KOPT-K1 (cell line): ENCODE results near the gene SLFN12L.
"Not testable (repeated sequence)": the region's sequence is repeated elsewhere in the genome, so short reads cannot be mapped to it uniquely, and the experiment has no call there.

Experiments
- H3K27ac ChIP-seq: fragments of 200-600 bp; sonication (generic); 2 replicates; pipeline ENCODE4 v1.5.1; 2016; ENCODE audit warnings: antibody characterized with exemption, mild to moderate bottlenecking, low read depth, low read length; ENCODE audit not compliant: poor library complexity, severe bottlenecking
- H3K36me3 ChIP-seq: fragments of 200-600 bp; sonication (generic); 2 replicates; pipeline ENCODE4 v1.5.1; 2017; ENCODE audit warnings: antibody characterized with exemption, mild to moderate bottlenecking, low read length, moderate library complexity; ENCODE audit not compliant: insufficient read depth
- H3K9me3 ChIP-seq: fragments of 200-600 bp; sonication (generic); 2 replicates; pipeline ENCODE4 v1.5.1; 2017; ENCODE audit warnings: antibody characterized with exemption, low read length, mild to moderate bottlenecking; ENCODE audit not compliant: insufficient read depth, poor library complexity, severe bottlenecking

SLFN12L gene

GRCh38 chr17:35529866-35530265 lies 7.6 kb downstream of the SLFN12L start:
- H3K9me3 ChIP-seq: peaks cover 27% of the 10 kb centered on the region

GRCh38 chr17:35529326-35529725 lies 8.2 kb downstream of the SLFN12L start:
- not testable (repeated sequence) for H3K36me3 ChIP-seq
- H3K9me3 ChIP-seq: peaks cover 27% of the 10 kb centered on the region

More at GRCh38 chr17:35529866-35530265, 7.6 kb downstream of the SLFN12L start:
- peaks cover 5% of the 10 kb centered on the region for H3K36me3 ChIP-seq
- no peak overlapping the region for H3K27ac ChIP-seq

GRCh38 chr17:35523296-35523695 lies 14.2 kb downstream of the SLFN12L start:
- Histone ChIP-seq H3K36me3 (peaks cover 50% of the 10 kb centered on the region), H3K9me3 (peaks cover 20% of the 10 kb centered on the region), H3K27ac (peak overlapping the region; percentile 3)

More at GRCh38 chr17:35529326-35529725, 8.2 kb downstream of the SLFN12L start:
- not testable (repeated sequence) for H3K27ac ChIP-seq

GRCh38 chr17:35521654-35522256 lies 15.7 kb downstream of the SLFN12L start:
- H3K27ac ChIP-seq: peak overlapping the region; percentile 66
- H3K36me3 ChIP-seq: peaks cover 52% of the 10 kb centered on the region
- peaks cover 13% of the 10 kb centered on the region for H3K9me3 ChIP-seq

GRCh38 chr17:35521150-35521549 lies 16.3 kb downstream of the SLFN12L start:
- Histone ChIP-seq H3K36me3 (peaks cover 52% of the 10 kb centered on the region), H3K27ac (peak overlapping the region; percentile 66), H3K9me3 (peaks cover 10% of the 10 kb centered on the region)

GRCh38 chr17:35519906-35520442 lies 17.5 kb downstream of the SLFN12L start:
- H3K9me3 ChIP-seq: peaks cover 8% of the 10 kb centered on the region
- no peak overlapping the region for H3K27ac ChIP-seq
- H3K36me3 ChIP-seq: peaks cover 61% of the 10 kb centered on the region

- no peak overlapping the region for H3K27ac ChIP-seq
- H3K9me3 ChIP-seq: peaks cover 8% of the 10 kb centered on the region
- peaks cover 67% of the 10 kb centered on the region for H3K36me3 ChIP-seq
Observed at GRCh38 chr17:35519439-35519838, 18.0 kb downstream of the SLFN12L start.

- not testable (repeated sequence) for H3K9me3 ChIP-seq, H3K27ac ChIP-seq
- H3K36me3 ChIP-seq: peaks cover 69% of the 10 kb centered on the region
Observed at GRCh38 chr17:35518431-35518830, 19.0 kb downstream of the SLFN12L start.

- H3K27ac ChIP-seq: no peak overlapping the region
- peaks cover 10% of the 10 kb centered on the region for H3K9me3 ChIP-seq
- H3K36me3 ChIP-seq: peaks cover 75% of the 10 kb centered on the region
Observed at GRCh38 chr17:35515027-35515426, 22.5 kb downstream of the SLFN12L start.

GRCh38 chr17:35514564-35514963 lies 22.9 kb downstream of the SLFN12L start:
- H3K27ac ChIP-seq: no peak overlapping the region
- peaks cover 13% of the 10 kb centered on the region for H3K9me3 ChIP-seq
- H3K36me3 ChIP-seq: peaks cover 75% of the 10 kb centered on the region

GRCh38 chr17:35510052-35510451 lies 27.4 kb downstream of the SLFN12L start:
- Histone ChIP-seq H3K36me3 (peaks cover 84% of the 10 kb centered on the region), H3K9me3 (peaks cover 28% of the 10 kb centered on the region), H3K27ac (no peak overlapping the region)

GRCh38 chr17:35507714-35508113 lies 29.8 kb downstream of the SLFN12L start:
- peaks cover 66% of the 10 kb centered on the region for H3K36me3 ChIP-seq
- H3K27ac ChIP-seq: not testable (repeated sequence)
- H3K9me3 ChIP-seq: peaks cover 28% of the 10 kb centered on the region

- Histone ChIP-seq H3K27ac (no peak overlapping the region), H3K9me3 (peaks cover 10% of the 10 kb centered on the region), H3K36me3 (peaks cover 55% of the 10 kb centered on the region)
Observed at GRCh38 chr17:35499548-35499947, 37.9 kb downstream of the SLFN12L start.

GRCh38 chr17:35498448-35499178 lies 38.9 kb downstream of the SLFN12L start:
- Histone ChIP-seq H3K36me3 (peaks cover 55% of the 10 kb centered on the region), H3K9me3 (peaks cover 10% of the 10 kb centered on the region), H3K27ac (no peak overlapping the region)

- Histone ChIP-seq H3K36me3 (peaks cover 57% of the 10 kb centered on the region), H3K27ac (no peak overlapping the region), H3K9me3 (peaks cover 4% of the 10 kb centered on the region)
Observed at GRCh38 chr17:35496451-35497290, 40.8 kb downstream of the SLFN12L start.
